H54 (cell line): ENCODE measurements around the gene GAK.

Experiments used
- DNase-seq: peaks from one replicate; pipeline ENCODE4 v3.0.0; 2011; ENCODE audit warnings: low spot score, mixed read lengths; ENCODE audit not compliant: insufficient read length
- FAIRE-seq: peaks from 3 replicates; lab custom pipeline; 2011; peaks lifted over from hg19 to GRCh38; lab: Jason Lieb, UNC
- POLR2A ChIP-seq: IDR thresholded peaks from 2 replicates; pipeline ENCODE4 v1.6.1; 2011; ENCODE audit warnings: low read depth, mild to moderate bottlenecking, low read length

GAK gene

GRCh38 chr4:803884-804283, 128.2 kb downstream of the GAK start:
- no peak for FAIRE-seq
- no peak for DNase-seq

DNA sequence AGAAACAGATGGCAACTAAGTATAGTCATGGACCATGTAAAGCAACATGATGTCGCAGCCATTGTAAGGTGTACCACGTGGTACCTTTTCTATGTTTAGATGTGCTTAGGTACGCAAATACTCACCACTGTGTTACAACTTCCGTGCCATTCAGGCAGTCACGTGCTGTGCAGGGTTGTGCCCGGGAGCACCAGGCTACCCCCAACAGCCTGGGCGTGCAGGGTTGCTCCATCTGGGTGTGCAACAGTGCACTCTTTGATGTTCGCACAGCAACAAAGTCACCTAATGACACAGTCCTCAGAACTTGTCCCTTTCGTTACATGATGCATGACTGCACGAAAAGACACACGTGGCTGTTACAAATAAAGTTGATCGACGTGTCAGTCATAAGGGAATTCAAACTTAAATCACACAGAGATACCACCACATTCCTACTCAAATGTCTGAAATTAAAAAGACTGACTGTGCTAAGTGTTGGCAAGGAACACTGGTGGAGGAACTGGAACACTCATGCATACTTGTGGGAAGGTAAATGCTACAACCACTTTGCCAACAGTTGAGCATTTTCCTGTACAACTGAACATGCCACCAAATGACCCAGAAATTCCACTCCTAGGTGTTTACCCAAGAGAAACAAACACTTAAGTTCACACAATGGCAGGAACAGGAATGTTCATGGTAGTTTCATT, 130.5 kb downstream of the GAK start:
- DNase-seq (no peak), FAIRE-seq (no peak)
- TF ChIP-seq POLR2A, result no peak

More at GRCh38 chr4:803884-804283, 128.2 kb downstream of the GAK start:
- TF ChIP-seq POLR2A, result no peak
